Left ventricle myocardium inferior (tissue), 1 donor: ENCODE measurements around the gene MGLL. TPM values are rescaled to one million over a fixed set of nuclear protein-coding genes. Genes with fewer than 3 reads are reported as not detected.

ENCODE experiments used
- DNase-seq: peaks from one replicate; pipeline ENCODE4 v3.0.0-alpha.2; 2020
- H3K27ac ChIP-seq: fragments of 200-600 bp; replicated peaks from 2 replicates; pipeline ENCODE4 v1.8.0; 2021
- H3K27me3 ChIP-seq: fragments of 200-600 bp; 2 replicates; pipeline ENCODE4 v1.8.0; 2021; ENCODE audit warnings: low read depth
- H3K36me3 ChIP-seq: fragments of 200-600 bp; 2 replicates; pipeline ENCODE4 v1.8.0; 2021
- H3K4me1 ChIP-seq: fragments of 200-600 bp; 2 replicates; pipeline ENCODE4 v1.8.0; 2021
- H3K4me3 ChIP-seq: fragments of 200-600 bp; 2 replicates; pipeline ENCODE4 v1.8.0; 2021; ENCODE audit warnings: mild to moderate bottlenecking, moderate library complexity
- H3K9me3 ChIP-seq: fragments of 200-600 bp; replicated peaks from 2 replicates; pipeline ENCODE4 v1.8.0; 2021
- intact Hi-C: fragments of 100-400 bp; cut with micrococcal nuclease; formaldehyde crosslinking; loops from one replicate; pipeline ENCODE4 v1.11.0; 2022
- total RNA-seq: library from RNA; stranded (reverse); fragmentation: NEBNext Ultra II Directional; extraction: Animal tissue kit (Norgen Biotek cat#: 25700); gene quantifications from one replicate; pipeline ENCODE4 v1.2.1, GENCODE V29; 2021
- TF ChIP-seq, protein P1 (sequence below): fragments of 200-600 bp; IDR thresholded peaks from 2 replicates; pipeline ENCODE4 v1.8.0; 2021; ENCODE audit warnings: antibody characterized with exemption, mild to moderate bottlenecking, borderline replicate concordance
- donor health status: DM: no; HTN: yes; CAD: no; lungs with severe emphysema.

Gene MGLL
- total RNA-seq, 1 donor from 2014 or later: 67.0 TPM

- no peak overlapping the region for H3K27ac ChIP-seq
- no peak overlapping the region for H3K4me3 ChIP-seq
- peaks cover 6% of the 10 kb centered on the region for H3K9me3 ChIP-seq
- peaks cover 31% of the 10 kb centered on the region for H3K36me3 ChIP-seq
- H3K4me1 ChIP-seq: peaks cover 93% of the 10 kb centered on the region
- intact Hi-C loops: no loop called here
- TF ChIP-seq, protein P1, sequence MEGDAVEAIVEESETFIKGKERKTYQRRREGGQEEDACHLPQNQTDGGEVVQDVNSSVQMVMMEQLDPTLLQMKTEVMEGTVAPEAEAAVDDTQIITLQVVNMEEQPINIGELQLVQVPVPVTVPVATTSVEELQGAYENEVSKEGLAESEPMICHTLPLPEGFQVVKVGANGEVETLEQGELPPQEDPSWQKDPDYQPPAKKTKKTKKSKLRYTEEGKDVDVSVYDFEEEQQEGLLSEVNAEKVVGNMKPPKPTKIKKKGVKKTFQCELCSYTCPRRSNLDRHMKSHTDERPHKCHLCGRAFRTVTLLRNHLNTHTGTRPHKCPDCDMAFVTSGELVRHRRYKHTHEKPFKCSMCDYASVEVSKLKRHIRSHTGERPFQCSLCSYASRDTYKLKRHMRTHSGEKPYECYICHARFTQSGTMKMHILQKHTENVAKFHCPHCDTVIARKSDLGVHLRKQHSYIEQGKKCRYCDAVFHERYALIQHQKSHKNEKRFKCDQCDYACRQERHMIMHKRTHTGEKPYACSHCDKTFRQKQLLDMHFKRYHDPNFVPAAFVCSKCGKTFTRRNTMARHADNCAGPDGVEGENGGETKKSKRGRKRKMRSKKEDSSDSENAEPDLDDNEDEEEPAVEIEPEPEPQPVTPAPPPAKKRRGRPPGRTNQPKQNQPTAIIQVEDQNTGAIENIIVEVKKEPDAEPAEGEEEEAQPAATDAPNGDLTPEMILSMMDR: no peak
- no peak for DNase-seq
- no peaks in the 10 kb centered on the region for H3K27me3 ChIP-seq
Observed at GRCh38 chr3:127777921-127778656, 44.2 kb downstream of the MGLL start.

DNA sequence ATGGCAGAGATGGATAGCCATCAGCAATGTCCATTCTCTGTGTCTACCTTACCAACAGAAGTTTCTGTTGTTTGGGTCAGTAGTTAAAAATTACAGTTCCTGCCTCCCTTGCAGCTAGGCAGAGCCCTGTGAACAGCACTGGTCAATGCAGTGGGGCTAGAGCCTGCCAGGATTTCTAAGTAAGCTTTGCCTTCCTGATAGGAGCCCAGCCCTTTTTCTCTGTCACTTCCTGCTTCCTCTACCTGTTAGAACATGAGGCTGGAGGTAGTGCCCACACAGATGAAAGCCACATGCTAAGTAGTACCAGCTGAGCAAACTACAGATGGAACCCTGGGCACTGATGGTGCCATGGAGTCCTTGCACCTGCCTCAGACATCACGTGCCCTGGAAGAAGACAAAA is 45.0 kb downstream of the MGLL start:
- no peak for DNase-seq
- Histone ChIP-seq H3K27me3 (no peaks in the 10 kb centered on the region), H3K36me3 (peaks cover 31% of the 10 kb centered on the region), H3K4me3 (no peak overlapping the region), H3K27ac (peak overlapping the region; percentile 77), H3K9me3 (peaks cover 6% of the 10 kb centered on the region), H3K4me1 (peaks cover 95% of the 10 kb centered on the region)
- TF ChIP-seq, protein P1: no peak
- intact Hi-C loops: no loop called here

DNA sequence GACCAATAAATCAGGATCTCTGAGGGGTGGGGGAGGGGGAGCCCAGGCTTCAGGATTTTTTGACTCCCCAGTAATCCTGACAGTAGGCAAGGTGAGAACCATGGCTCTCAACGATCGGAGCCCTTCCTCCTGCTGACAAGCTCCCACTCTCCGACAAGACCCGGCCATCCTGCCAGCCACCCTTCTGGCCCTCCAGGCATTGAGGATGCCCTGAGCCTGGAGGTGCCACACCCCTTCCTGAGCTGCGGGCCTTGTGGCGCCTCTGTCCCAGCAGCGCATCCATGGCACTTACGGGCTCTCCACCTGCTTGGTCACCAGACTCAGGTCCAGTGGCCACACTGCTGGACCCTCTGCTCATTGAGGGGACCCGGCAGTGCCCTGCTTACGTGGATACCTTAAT is 46.0 kb downstream of the MGLL start:
- H3K36me3 ChIP-seq: peaks cover 26% of the 10 kb centered on the region
- TF ChIP-seq, protein P1: no peak
- peak overlapping the region; percentile 77 for H3K27ac ChIP-seq
- intact Hi-C loops: no loop called here
- no peaks in the 10 kb centered on the region for H3K27me3 ChIP-seq
- peak overlapping the region; percentile 31 for H3K4me3 ChIP-seq
- H3K4me1 ChIP-seq: peaks cover 95% of the 10 kb centered on the region
- peaks cover 6% of the 10 kb centered on the region for H3K9me3 ChIP-seq
- DNase-seq: no peak

GRCh38 chr3:127775398-127776109 is 46.8 kb downstream of the MGLL start:
- peak overlapping the region; percentile 77 for H3K27ac ChIP-seq
- DNase-seq: peak; percentile 53
- H3K4me1 ChIP-seq: peaks cover 95% of the 10 kb centered on the region
- H3K36me3 ChIP-seq: peaks cover 18% of the 10 kb centered on the region
- H3K9me3 ChIP-seq: peaks cover 6% of the 10 kb centered on the region
- no peaks in the 10 kb centered on the region for H3K27me3 ChIP-seq
- TF ChIP-seq, protein P1: no peak
- peak overlapping the region; percentile 31 for H3K4me3 ChIP-seq
- intact Hi-C loops: no loop called here

- peak overlapping the region; percentile 77 for H3K27ac ChIP-seq
- DNase-seq: no peak
Observed at GRCh38 chr3:127774647-127775046, 47.7 kb downstream of the MGLL start.

More at GRCh38 chr3:127774647-127775046, 47.7 kb downstream of the MGLL start:
- Histone ChIP-seq H3K9me3 (peaks cover 6% of the 10 kb centered on the region), H3K4me1 (peaks cover 89% of the 10 kb centered on the region), H3K36me3 (peaks cover 12% of the 10 kb centered on the region), H3K27me3 (no peaks in the 10 kb centered on the region), H3K4me3 (no peak overlapping the region)
- TF ChIP-seq, protein P1: no peak
- intact Hi-C loops: no loop called here
